Kidney (tissue), 14 donors: ENCODE results near the gene FZR1. TPM values are rescaled to one million over a fixed set of nuclear protein-coding genes. Genes with fewer than 3 reads are reported as not detected.
"Not testable (repeated sequence)": the region's sequence is repeated elsewhere in the genome, so short reads cannot be mapped to it uniquely, and the experiment has no call there.

Experiments used
- DNase-seq, 5 donors: peaks; one replicate each; pipeline ENCODE4 v3.0.0-alpha.2; 2013 to 2020
- FAIRE-seq: peaks from 2 replicates; lab custom pipeline; 2012; peaks lifted over from hg19 to GRCh38; lab: Jason Lieb, UNC
- H3K27ac ChIP-seq, 2 donors: one replicate each; pipeline ENCODE4 v1.7.0; 2013; ENCODE audit warnings: low read depth in 2 of 2, low read length in 2 of 2, inconsistent platforms in 1 of 2
- H3K27me3 ChIP-seq: one replicate; pipeline ENCODE4 v1.7.1; 2013; ENCODE audit warnings: low read length, inconsistent platforms; ENCODE audit not compliant: control insufficient read depth, insufficient read depth
- H3K36me3 ChIP-seq, 3 donors: one replicate each; pipeline versions ENCODE4 v1.7.0 to v1.7.1; 2013; ENCODE audit warnings: low read length in 3 of 3, control low read depth in 1 of 3, inconsistent platforms in 1 of 3; ENCODE audit not compliant: insufficient read depth in 3 of 3, control insufficient read depth in 2 of 3
- H3K4me1 ChIP-seq, 3 donors: one replicate each; pipeline versions ENCODE4 v1.7.0 to v1.7.1; 2013; ENCODE audit warnings: low read length in 3 of 3, inconsistent platforms in 1 of 3, low read depth in 1 of 3; ENCODE audit not compliant: control insufficient read depth in 2 of 3, insufficient read depth in 2 of 3
- H3K4me3 ChIP-seq, 3 donors: one replicate each; pipeline versions ENCODE4 v1.7.0 to v1.8.1; 2013; ENCODE audit warnings: low read length in 3 of 3, control low read depth in 1 of 3, inconsistent platforms in 1 of 3
- H3K9ac ChIP-seq, 3 donors: one replicate each; pipeline versions ENCODE4 v1.7.0 to v1.7.1; 2013; ENCODE audit warnings: low read length in 3 of 3, control low read depth in 1 of 3, inconsistent platforms in 1 of 3
- H3K9me3 ChIP-seq, 3 donors: one replicate each; pipeline versions ENCODE4 v1.7.0 to v1.7.1; 2013; ENCODE audit warnings: low read length in 3 of 3, control low read depth in 1 of 3, inconsistent platforms in 1 of 3; ENCODE audit not compliant: control insufficient read depth in 2 of 3, insufficient read depth in 1 of 3
- CTCF ChIP-seq: IDR thresholded peaks from 3 replicates; pipeline ENCODE4 v1.5.1; 2012; ENCODE audit warnings: mild to moderate bottlenecking, moderate library complexity, borderline replicate concordance; ENCODE audit not compliant: insufficient read depth; ENCODE audit errors: extremely low read depth
- intact Hi-C: fragments of 100-400 bp; cut with DNase I; formaldehyde crosslinking; loops from one replicate; pipeline ENCODE4 v1.11.1; 2022
- polyA plus RNA-seq: library from polyadenylated mRNA; stranded (reverse); fragments of 350-450 nt; fragmentation: Illumina TruSeq; extraction: RNeasy Lipid Tissue Mini Kit (QIAGEN cat#74804); gene quantifications from one replicate; pipeline ENCODE4 v1.2.3, GENCODE V29; 2014; ENCODE audit warnings: low read depth, low replicate concordance; ENCODE audit not compliant: insufficient read depth
- total RNA-seq: library from RNA; stranded (reverse); fragmentation: NEBNext Ultra II Directional; extraction: Animal tissue kit (Norgen Biotek cat#: 25700); gene quantifications from one replicate; pipeline ENCODE4 v1.2.1, GENCODE V29; 2021
- donor health status: control.
- donor health status: control.
- donor health status: control.
- donor health status: control.
- donor health status: control.
- donor health status: DM: yes; HTN: yes; CAD: no.
- donor health status: Normal renal cell carcinoma (clear cell type).

Gene FZR1
- total and polyA plus RNA-seq, 2 donors from 2014 or later = 28.4 to 48.0 TPM

DNA sequence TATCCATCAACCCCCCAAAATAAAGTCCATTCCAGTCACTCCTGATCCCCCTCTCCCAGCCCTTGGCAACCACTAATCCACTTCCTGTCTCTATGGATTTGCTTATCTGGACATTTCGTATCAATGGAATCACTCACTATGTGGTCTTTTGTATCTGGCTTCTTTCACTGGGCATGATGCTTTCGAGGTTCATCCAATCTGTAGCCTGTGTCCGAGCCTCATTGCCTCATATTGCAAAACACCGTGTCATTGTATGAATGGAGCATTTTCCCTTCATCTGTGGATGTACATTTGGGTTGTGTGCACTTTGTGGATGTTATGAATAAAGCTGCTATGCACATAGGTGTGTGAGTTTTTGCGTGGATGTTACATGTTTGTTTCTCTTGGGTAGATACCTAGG, 1.4 kb upstream of the FZR1 start:
- TF ChIP-seq CTCF = no peak
- no peaks in the 10 kb centered on the region for H3K27me3 ChIP-seq
- H3K36me3 ChIP-seq = peaks cover 0 to 3% (median 0%) of the 10 kb centered on the region in 3 donors
- H3K4me3 ChIP-seq = no peak overlapping the region
- no peak overlapping the region for H3K9ac ChIP-seq
- peaks cover 0 to 9% (median 3%) of the 10 kb centered on the region in 3 donors for H3K4me1 ChIP-seq
- intact Hi-C loops = no loop called here
- FAIRE-seq = no peak
- no peak for DNase-seq
- H3K9me3 ChIP-seq = no peaks in the 10 kb centered on the region
- H3K27ac ChIP-seq = no peak overlapping the region

- no peak for FAIRE-seq
- Histone ChIP-seq H3K4me3 (peak overlapping the region; percentile 61 to 72 (median 69)), H3K27ac (peak overlapping the region in 1 of 2 donors; percentile 51), H3K27me3 (no peaks in the 10 kb centered on the region), H3K9me3 (no peaks in the 10 kb centered on the region), H3K36me3 (peaks cover 0 to 6% (median 0%) of the 10 kb centered on the region in 3 donors), H3K9ac (peak overlapping the region; percentile 39 to 85 (median 73)), H3K4me1 (peaks cover 0 to 6% (median 0%) of the 10 kb centered on the region in 3 donors)
- DNase-seq = peak in 3 of 5 donors; percentile 52 to 92 (median 88)
- TF ChIP-seq CTCF = no peak
- intact Hi-C loops = no loop called here
Measured at GRCh38 chr19:3506384-3507340, 551 bp downstream of the FZR1 start.

DNA sequence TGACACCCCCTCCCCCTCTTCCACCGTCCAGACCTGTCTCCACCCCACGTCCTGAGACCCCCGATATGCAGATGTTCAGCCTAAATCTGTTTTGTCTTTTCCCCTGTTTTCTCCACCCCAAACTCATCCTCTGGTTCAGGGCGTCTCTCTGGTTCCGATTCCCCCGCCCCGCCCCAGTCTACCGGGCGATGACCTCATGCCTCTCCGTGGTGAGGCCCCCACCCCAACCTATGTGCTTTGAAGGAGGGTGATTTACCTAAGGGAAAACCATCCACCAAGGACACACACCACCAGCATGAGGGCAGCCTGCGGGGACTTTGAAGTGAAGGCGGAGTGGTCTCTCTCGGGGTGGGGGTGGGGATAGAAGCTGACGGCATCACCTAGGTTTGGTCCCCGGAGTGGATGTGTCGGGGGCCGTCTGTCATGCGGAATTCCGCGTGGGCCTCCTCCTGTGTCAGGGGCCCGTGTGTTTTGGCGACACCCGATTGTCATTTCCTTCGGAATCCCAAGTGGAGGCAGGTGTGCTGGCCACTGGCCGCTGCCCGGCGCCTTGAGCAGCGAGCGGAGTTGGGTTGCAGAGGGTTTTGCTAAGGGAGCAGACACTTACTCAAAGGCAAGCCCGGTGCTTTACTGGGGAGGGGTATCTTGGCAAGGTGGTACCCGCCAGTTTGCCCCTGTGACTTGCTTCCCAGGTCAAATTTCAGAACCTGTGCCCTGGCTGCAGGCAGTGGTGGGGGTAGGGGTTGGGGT, 1.4 kb downstream of the FZR1 start:
- peak overlapping the region; percentile 61 to 72 (median 69) for H3K4me3 ChIP-seq
- H3K4me1 ChIP-seq = peaks cover 0 to 6% (median under 1%) of the 10 kb centered on the region in 3 donors
- DNase-seq = peak in 4 of 5 donors; percentile 35 to 76 (median 56)
- H3K27ac ChIP-seq = peak overlapping the region in 1 of 2 donors; percentile 51
- no peak for FAIRE-seq
- TF ChIP-seq CTCF = no peak
- peaks cover 0 to 10% (median 0%) of the 10 kb centered on the region in 3 donors for H3K36me3 ChIP-seq
- no peaks in the 10 kb centered on the region for H3K27me3 ChIP-seq
- peak overlapping the region; percentile 39 to 85 (median 46) for H3K9ac ChIP-seq
- intact Hi-C loops = no loop called here
- H3K9me3 ChIP-seq = no peaks in the 10 kb centered on the region

DNA sequence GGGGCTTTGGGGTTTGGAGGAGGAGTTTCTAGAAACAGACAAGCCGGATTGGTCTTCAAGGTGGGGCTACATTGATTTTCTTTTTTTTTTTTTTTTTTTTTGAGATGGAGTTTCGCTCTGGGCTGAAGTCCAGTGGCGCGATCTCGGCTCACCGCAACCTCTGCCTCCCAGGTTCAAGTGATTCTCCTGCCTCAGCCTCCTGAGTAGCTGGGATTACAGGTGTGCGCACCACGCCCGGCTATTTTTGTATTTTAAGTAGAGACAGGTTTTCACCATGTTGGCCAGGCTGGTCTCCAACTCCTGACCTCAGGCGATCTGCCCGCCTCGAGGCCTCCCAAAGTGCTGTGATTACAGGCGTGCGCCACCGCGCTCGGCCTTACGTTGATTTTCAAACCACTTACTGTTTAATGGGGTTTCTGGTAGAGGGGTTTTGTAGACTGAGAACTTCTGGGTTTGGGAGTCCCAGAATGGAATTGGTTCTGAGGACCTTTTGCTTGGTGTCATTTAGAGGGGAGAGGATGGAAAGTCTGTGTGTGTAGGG, 2.1 kb downstream of the FZR1 start:
- H3K27me3 ChIP-seq, H3K4me1 ChIP-seq, H3K27ac ChIP-seq, H3K4me3 ChIP-seq, H3K9me3 ChIP-seq, FAIRE-seq, DNase-seq, H3K9ac ChIP-seq, intact Hi-C loops, H3K36me3 ChIP-seq: not testable (repeated sequence)
